SH-SY5Y (cell line): ENCODE data around the gene RGS12.

Experiments
- GATA2 ChIP-seq: IDR thresholded peaks from 2 replicates; pipeline ENCODE4 v1.6.1; 2011; ENCODE audit warnings: mild to moderate bottlenecking, low read depth, low read length
- GATA3 ChIP-seq: IDR thresholded peaks from 2 replicates; pipeline ENCODE4 v1.6.1; 2011; ENCODE audit warnings: low read depth, mild to moderate bottlenecking, low read length, moderate library complexity

GRCh38 chr4:3301450-3302172 is 8.8 kb downstream of the RGS12 start:
- TF ChIP-seq GATA2: no peak
- no peak for TF ChIP-seq GATA3
